Neural cell (in vitro differentiated cells): ENCODE measurements around the gene ATF7. TPM values are rescaled to one million over a fixed set of nuclear protein-coding genes. Genes with fewer than 3 reads are reported as not detected.

Experiments used
- H2AFZ ChIP-seq: fragments of 200-600, 300-800 bp; sonication (generic), shearing (Covaris generic); 2 replicates; pipeline ENCODE4 v1.6.0; 2014; ENCODE audit warnings: low read depth, mild to moderate bottlenecking, antibody characterized with exemption, low read length, moderate library complexity
- H3F3A ChIP-seq: fragments of 200-600 bp; shearing (Covaris generic); 2 replicates; pipeline ENCODE4 v1.6.1; 2016; ENCODE audit warnings: mild to moderate bottlenecking, moderate library complexity, mixed read lengths, antibody characterized with exemption, low read length; ENCODE audit not compliant: insufficient read depth, poor library complexity, severe bottlenecking
- H3K27ac ChIP-seq: fragments of 200-600, 300-800 bp; sonication (generic), shearing (Covaris generic); 2 replicates; pipeline ENCODE4 v1.5.1; 2014; ENCODE audit warnings: mild to moderate bottlenecking, low read length, moderate library complexity
- H3K27me3 ChIP-seq: fragments of 300-800, 200-600 bp; sonication (generic), shearing (Covaris generic); 2 replicates; pipeline ENCODE4 v1.6.0; 2014; ENCODE audit warnings: mild to moderate bottlenecking, low read depth, low read length, moderate library complexity; ENCODE audit not compliant: insufficient read depth
- H3K36me3 ChIP-seq: fragments of 300-800, 200-600 bp; sonication (generic), shearing (Covaris generic); 2 replicates; pipeline ENCODE4 v1.5.1; 2014; ENCODE audit warnings: mild to moderate bottlenecking, antibody characterized with exemption, low read length, moderate library complexity; ENCODE audit not compliant: insufficient read depth
- H3K4me2 ChIP-seq: fragments of 300-800, 200-600 bp; sonication (generic), shearing (Covaris generic); 2 replicates; pipeline ENCODE4 v1.6.0; 2014; ENCODE audit warnings: mild to moderate bottlenecking, low read length
- H3K4me3 ChIP-seq: fragments of 300-800, 200-600 bp; sonication (generic), shearing (Covaris generic); 2 replicates; pipeline ENCODE4 v1.5.1; 2014; ENCODE audit warnings: mild to moderate bottlenecking, low read length, moderate library complexity
- H3K79me2 ChIP-seq: fragments of 200-600 bp; shearing (Covaris generic); replicated peaks from 2 replicates; pipeline ENCODE4 v1.6.0; 2014; ENCODE audit warnings: mild to moderate bottlenecking, low read length, moderate library complexity; ENCODE audit not compliant: insufficient read depth
- H3K9ac ChIP-seq: fragments of 300-800, 200-600 bp; sonication (generic), shearing (Covaris generic); 2 replicates; pipeline ENCODE4 v1.6.1; 2016; ENCODE audit warnings: mild to moderate bottlenecking, low read length, mixed read lengths
- H3K9me2 ChIP-seq: fragments of 200-600 bp; shearing (Covaris generic); 2 replicates; pipeline ENCODE4 v1.6.1; 2016; ENCODE audit warnings: mild to moderate bottlenecking, low read length, mixed read lengths; ENCODE audit not compliant: insufficient read depth
- H3K9me3 ChIP-seq: fragments of 200-600, 300-800 bp; sonication (generic), shearing (Covaris generic); 2 replicates; pipeline ENCODE4 v1.6.1; 2016; ENCODE audit warnings: mild to moderate bottlenecking, mixed run types, low read length, moderate library complexity, mixed read lengths
- H4K20me1 ChIP-seq: fragments of 200-600 bp; shearing (Covaris generic); 2 replicates; pipeline ENCODE4 v1.6.1; 2016; ENCODE audit warnings: mild to moderate bottlenecking, mixed run types; ENCODE audit not compliant: insufficient read depth
- EP300 ChIP-seq: fragments of 450-650 bp; conservative IDR thresholded peaks from 2 replicates; pipeline ENCODE4 v1.6.1; 2014; ENCODE audit warnings: antibody characterized with exemption, mild to moderate bottlenecking, moderate library complexity; ENCODE audit not compliant: poor library complexity, severe bottlenecking
- EZH2 ChIP-seq: fragments of 200-600, 300-800 bp; shearing (Covaris generic), sonication (generic); IDR thresholded peaks from 2 replicates; pipeline ENCODE4 v1.6.1; 2014; ENCODE audit warnings: antibody characterized with exemption, low read length, borderline replicate concordance, mild to moderate bottlenecking; ENCODE audit not compliant: insufficient read depth, poor library complexity, severe bottlenecking
- MXI1 ChIP-seq: fragments of 450-650 bp; conservative IDR thresholded peaks from 2 replicates; pipeline ENCODE4 v1.6.1; 2014; ENCODE audit warnings: antibody characterized with exemption, mild to moderate bottlenecking; ENCODE audit not compliant: poor library complexity, severe bottlenecking
- POLR2AphosphoS5 ChIP-seq: IDR thresholded peaks from 2 replicates; pipeline ENCODE4 v1.6.1; 2012
- RAD21 ChIP-seq: fragments of 450-650 bp; conservative IDR thresholded peaks from 2 replicates; pipeline ENCODE4 v1.6.1; 2014; ENCODE audit warnings: antibody characterized with exemption, mild to moderate bottlenecking, moderate library complexity
- REST ChIP-seq: IDR thresholded peaks from 2 replicates; pipeline ENCODE4 v1.6.1; 2012; ENCODE audit warnings: borderline replicate concordance
- SMC3 ChIP-seq: fragments of 450-650 bp; conservative IDR thresholded peaks from 2 replicates; pipeline ENCODE4 v1.6.1; 2014; ENCODE audit warnings: antibody characterized with exemption, mild to moderate bottlenecking, moderate library complexity; ENCODE audit not compliant: poor library complexity
- TAF1 ChIP-seq: IDR thresholded peaks from 2 replicates; pipeline ENCODE4 v1.6.1; 2012; ENCODE audit warnings: low read depth
- polyA plus RNA-seq: library from polyadenylated mRNA; depleted of rRNA; stranded (reverse); fragments of >200 nt; gene quantifications from 2 replicates; pipeline ENCODE4 v1.2.3, GENCODE V29; 2014
- TF ChIP-seq, protein P1 (sequence below): fragments of 450-650 bp; IDR thresholded peaks from 2 replicates; pipeline ENCODE4 v1.5.1; 2014; ENCODE audit warnings: antibody characterized with exemption, mild to moderate bottlenecking, moderate library complexity; ENCODE audit not compliant: poor library complexity, severe bottlenecking

Gene ATF7
- polyA plus RNA-seq, 1 donor from 2014 or later = 6.3 TPM

DNA sequence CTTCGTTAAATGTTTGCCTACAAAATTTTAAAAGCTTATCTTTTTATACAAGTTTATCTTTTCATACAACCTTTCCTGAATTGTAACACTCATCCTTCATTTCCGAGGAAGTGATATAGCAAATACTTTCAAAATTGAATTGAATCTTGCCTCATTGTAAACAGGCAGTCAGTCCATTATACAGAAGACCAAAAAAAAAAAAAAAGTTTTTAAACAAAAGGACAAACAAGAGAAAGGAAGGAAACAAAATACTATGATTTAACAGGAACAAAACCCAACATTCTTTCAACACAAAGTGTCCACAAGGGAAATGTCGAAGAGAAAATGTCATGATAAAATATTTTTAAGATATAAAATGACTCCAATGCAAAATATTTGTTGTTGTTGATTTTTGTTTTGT lies 8.5 kb downstream of the ATF7 start:
- no peak overlapping the region for H3K9ac ChIP-seq
- no peak overlapping the region for H3K4me2 ChIP-seq
- no peaks in the 10 kb centered on the region for H3F3A ChIP-seq
- no peak overlapping the region for H3K27ac ChIP-seq
- H3K79me2 ChIP-seq = peaks cover 25% of the 10 kb centered on the region
- H3K9me3 ChIP-seq = no peaks in the 10 kb centered on the region
- H4K20me1 ChIP-seq = no peaks in the 10 kb centered on the region
- H3K36me3 ChIP-seq = no peaks in the 10 kb centered on the region
- H2AFZ ChIP-seq = no peak overlapping the region
- no peak for TF ChIP-seq EZH2
- TF ChIP-seq POLR2AphosphoS5 = no peak
- TF ChIP-seq SMC3 = no peak
- TF ChIP-seq, protein P1, sequence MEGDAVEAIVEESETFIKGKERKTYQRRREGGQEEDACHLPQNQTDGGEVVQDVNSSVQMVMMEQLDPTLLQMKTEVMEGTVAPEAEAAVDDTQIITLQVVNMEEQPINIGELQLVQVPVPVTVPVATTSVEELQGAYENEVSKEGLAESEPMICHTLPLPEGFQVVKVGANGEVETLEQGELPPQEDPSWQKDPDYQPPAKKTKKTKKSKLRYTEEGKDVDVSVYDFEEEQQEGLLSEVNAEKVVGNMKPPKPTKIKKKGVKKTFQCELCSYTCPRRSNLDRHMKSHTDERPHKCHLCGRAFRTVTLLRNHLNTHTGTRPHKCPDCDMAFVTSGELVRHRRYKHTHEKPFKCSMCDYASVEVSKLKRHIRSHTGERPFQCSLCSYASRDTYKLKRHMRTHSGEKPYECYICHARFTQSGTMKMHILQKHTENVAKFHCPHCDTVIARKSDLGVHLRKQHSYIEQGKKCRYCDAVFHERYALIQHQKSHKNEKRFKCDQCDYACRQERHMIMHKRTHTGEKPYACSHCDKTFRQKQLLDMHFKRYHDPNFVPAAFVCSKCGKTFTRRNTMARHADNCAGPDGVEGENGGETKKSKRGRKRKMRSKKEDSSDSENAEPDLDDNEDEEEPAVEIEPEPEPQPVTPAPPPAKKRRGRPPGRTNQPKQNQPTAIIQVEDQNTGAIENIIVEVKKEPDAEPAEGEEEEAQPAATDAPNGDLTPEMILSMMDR = no peak
- no peak for TF ChIP-seq REST
- no peak for TF ChIP-seq MXI1
- TF ChIP-seq EP300 = no peak
- TF ChIP-seq TAF1 = no peak
- no peak for TF ChIP-seq RAD21
- no peak overlapping the region for H3K4me3 ChIP-seq
- no peaks in the 10 kb centered on the region for H3K9me2 ChIP-seq
- no peaks in the 10 kb centered on the region for H3K27me3 ChIP-seq

DNA sequence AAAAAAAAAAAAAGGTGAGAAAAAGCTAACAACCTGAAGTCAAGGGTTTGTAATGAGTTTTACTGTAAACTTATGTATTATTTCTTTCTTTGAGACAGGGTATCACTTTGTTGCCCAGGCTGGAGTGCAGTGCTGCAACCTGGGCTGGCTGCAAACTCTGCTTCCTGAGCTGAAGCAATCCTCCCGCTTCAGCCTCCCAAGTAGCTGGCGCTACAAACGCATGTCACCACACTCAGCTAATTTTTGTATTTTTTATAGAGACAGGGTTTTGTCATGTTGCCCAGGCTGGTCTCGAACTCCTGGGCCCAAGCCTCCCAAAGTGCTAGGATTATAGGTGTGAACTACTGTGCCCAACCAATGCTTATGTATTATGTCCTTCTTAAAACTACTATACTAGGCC lies 9.2 kb downstream of the ATF7 start:
- Histone ChIP-seq H2AFZ (no peak overlapping the region), H3K9me3 (no peaks in the 10 kb centered on the region), H3K79me2 (peaks cover 23% of the 10 kb centered on the region), H4K20me1 (no peaks in the 10 kb centered on the region), H3K4me3 (no peak overlapping the region), H3K27me3 (no peaks in the 10 kb centered on the region), H3K9ac (no peak overlapping the region), H3K27ac (no peak overlapping the region), H3K4me2 (no peak overlapping the region), H3K36me3 (no peaks in the 10 kb centered on the region), H3K9me2 (no peaks in the 10 kb centered on the region), H3F3A (no peaks in the 10 kb centered on the region)
- TF ChIP-seq RAD21 (no peak), SMC3 (no peak), EP300 (no peak), POLR2AphosphoS5 (no peak), MXI1 (no peak), TAF1 (no peak), REST (no peak), EZH2 (no peak)
- TF ChIP-seq, protein P1 = no peak
